DND-41 (cell line): ENCODE measurements around the gene CHMP4A.

Source experiments
- ATAC-seq: fragments of 200-7000 bp; cut with Tn5 transposase; 3 replicates; pipeline ENCODE4 v1.9.1; 2021; ENCODE audit warnings: low read depth; ENCODE audit not compliant: insufficient read depth
- DNase-seq: peaks from one replicate; pipeline ENCODE4 v3.0.0-alpha.2; 2020
- H2AFZ ChIP-seq: 2 replicates; pipeline ENCODE4 v1.6.0; 2012; ENCODE audit warnings: low read depth, low read length
- H3K27ac ChIP-seq: 2 replicates; pipeline ENCODE4 v1.5.1; 2012; ENCODE audit warnings: low read length, inconsistent platforms
- H3K27me3 ChIP-seq: fragments of 200-600 bp; sonication (generic); 2 replicates; pipeline ENCODE4 v1.6.0; 2012; ENCODE audit warnings: low read length, mild to moderate bottlenecking, inconsistent platforms; ENCODE audit not compliant: insufficient read depth, poor library complexity
- H3K36me3 ChIP-seq: 2 replicates; pipeline ENCODE4 v1.5.1; 2012; ENCODE audit warnings: low read length, inconsistent platforms; ENCODE audit not compliant: insufficient read depth
- H3K4me1 ChIP-seq: 2 replicates; pipeline ENCODE4 v1.5.1; 2012; ENCODE audit warnings: mild to moderate bottlenecking, low read length; ENCODE audit not compliant: insufficient read depth
- H3K4me2 ChIP-seq: 2 replicates; pipeline ENCODE4 v1.6.0; 2012; ENCODE audit warnings: mild to moderate bottlenecking, moderate library complexity, low read length, inconsistent platforms; ENCODE audit not compliant: insufficient read depth
- H3K4me3 ChIP-seq, 2 experiments: fragments of 200-600 bp in 1 of 2; shearing (Covaris generic) in 1 of 2; 2 replicates each; pipeline ENCODE4 v1.5.1; 2012 to 2016; ENCODE audit warnings: inconsistent platforms in 2 of 2, low read length in 2 of 2, mild to moderate bottlenecking in 2 of 2, low read depth in 1 of 2, moderate library complexity in 1 of 2
- H3K79me2 ChIP-seq: 2 replicates; pipeline ENCODE4 v1.6.0; 2012; ENCODE audit warnings: low read length, inconsistent platforms; ENCODE audit not compliant: insufficient read depth
- H3K9ac ChIP-seq: 2 replicates; pipeline ENCODE4 v1.6.0; 2012; ENCODE audit warnings: low read depth, mild to moderate bottlenecking, inconsistent platforms, low read length, moderate library complexity
- H3K9me3 ChIP-seq: 2 replicates; pipeline ENCODE4 v1.5.1; 2012; ENCODE audit warnings: low read length, moderate library complexity, mild to moderate bottlenecking, inconsistent platforms; ENCODE audit not compliant: insufficient read depth, severe bottlenecking
- H4K20me1 ChIP-seq: 2 replicates; pipeline ENCODE4 v1.6.0; 2012; ENCODE audit warnings: low read length; ENCODE audit not compliant: insufficient read depth
- CTCF ChIP-seq: IDR thresholded peaks from 2 replicates; pipeline ENCODE4 v1.5.1; 2012; ENCODE audit warnings: borderline replicate concordance, low read length, moderate library complexity, mild to moderate bottlenecking; ENCODE audit not compliant: poor library complexity, severe bottlenecking; ENCODE audit errors: extremely low read depth
- EZH2 ChIP-seq: IDR thresholded peaks from 3 replicates; pipeline ENCODE4 v1.6.1; 2012; ENCODE audit warnings: borderline replicate concordance, low read depth, mild to moderate bottlenecking, moderate library complexity, low read length, inconsistent platforms; ENCODE audit not compliant: severe bottlenecking

The CHMP4A gene

GRCh38 chr14:24198814-24199524 is 14.3 kb downstream of the CHMP4A start:
- H3K36me3 ChIP-seq = peaks cover 28% of the 10 kb centered on the region
- ATAC-seq (no peak), DNase-seq (no peak)
- H2AFZ ChIP-seq = no peak overlapping the region
- H3K4me1 ChIP-seq = peaks cover 27% of the 10 kb centered on the region
- H3K9me3 ChIP-seq = peaks cover 5% of the 10 kb centered on the region
- no peak overlapping the region for H3K9ac ChIP-seq
- no peaks in the 10 kb centered on the region for H3K27me3 ChIP-seq
- no peak overlapping the region for H3K4me3 ChIP-seq
- TF ChIP-seq EZH2 (no peak), CTCF (no peak)
- H3K4me2 ChIP-seq = no peak overlapping the region
- no peaks in the 10 kb centered on the region for H4K20me1 ChIP-seq
- peaks cover 34% of the 10 kb centered on the region for H3K79me2 ChIP-seq
- H3K27ac ChIP-seq = no peak overlapping the region

DNA sequence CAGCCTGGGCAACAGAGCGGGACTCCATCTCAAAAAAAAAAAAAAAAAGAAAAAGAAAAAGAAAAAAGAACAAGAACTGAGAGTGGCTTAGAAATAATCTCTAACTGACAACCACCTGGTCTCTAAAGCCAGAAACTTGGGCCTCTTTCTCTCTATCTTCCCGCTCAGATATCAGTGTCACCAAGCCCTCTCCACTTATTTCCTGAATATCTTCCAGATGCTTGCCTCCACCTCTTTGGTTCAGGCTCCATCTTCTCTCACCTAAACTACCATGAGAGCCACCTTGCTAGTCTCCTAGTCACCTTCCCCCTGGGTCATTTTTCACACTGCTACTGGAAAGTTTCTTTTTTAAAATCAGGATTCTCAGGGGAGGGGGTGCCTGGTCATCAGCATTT is 16.2 kb downstream of the CHMP4A start:
- Histone ChIP-seq H3K4me3 (no peak overlapping the region; a peak in 1 of 4 replicates), H3K27me3 (no peaks in the 10 kb centered on the region), H3K79me2 (peaks cover 48% of the 10 kb centered on the region), H3K4me1 (peaks cover 40% of the 10 kb centered on the region), H2AFZ (no peak overlapping the region), H3K9me3 (peaks cover 2% of the 10 kb centered on the region), H3K36me3 (peaks cover 32% of the 10 kb centered on the region), H4K20me1 (no peaks in the 10 kb centered on the region), H3K4me2 (peak overlapping the region; percentile 69; the same call in 1 of the 2 replicates), H3K9ac (peak overlapping the region; percentile 96; the same call in 1 of the 2 replicates), H3K27ac (no peak overlapping the region)
- DNase-seq (no peak), ATAC-seq (no peak)
- TF ChIP-seq CTCF (no peak), EZH2 (no peak)

GRCh38 chr14:24196071-24197055 is 16.9 kb downstream of the CHMP4A start:
- H3K4me1 ChIP-seq = peaks cover 42% of the 10 kb centered on the region
- no peak for DNase-seq

More at GRCh38 chr14:24196071-24197055, 16.9 kb downstream of the CHMP4A start:
- Histone ChIP-seq H3K9ac (peak overlapping the region; percentile 96), H3K79me2 (peaks cover 48% of the 10 kb centered on the region), H2AFZ (peak overlapping the region; percentile 96), H4K20me1 (no peaks in the 10 kb centered on the region), H3K4me3 (peak overlapping the region; percentile 57 to 68), H3K27me3 (no peaks in the 10 kb centered on the region), H3K27ac (peak overlapping the region; percentile 92), H3K9me3 (no peaks in the 10 kb centered on the region), H3K4me2 (peak overlapping the region; percentile 69), H3K36me3 (peaks cover 33% of the 10 kb centered on the region)
- ATAC-seq = 0 out of 3 replicates have a peak, but pooled peaks have one; percentile 1
- no peak for TF ChIP-seq EZH2
- TF ChIP-seq CTCF = no peak
